HG03280 (cell line): ENCODE results near the gene ZBTB1.

Experiments used
- ATAC-seq: cut with Tn5 transposase; IDR thresholded peaks from one replicate; pipeline ENCODE4 v1.9.1; 2021; ENCODE audit warnings: mild to moderate bottlenecking, moderate library complexity; ENCODE audit not compliant: unreplicated experiment

The ZBTB1 gene

GRCh38 chr14:64504310-64504896 lies at the start of gene ZBTB1:
Gene ZBTB1 (plus strand): TSS chr14:64504770. CDS start chr14:64521505, 16,735 bp downstream.
- peak; percentile 23 for ATAC-seq

- ATAC-seq: no peak
Measured at GRCh38 chr14:64459405-64460136, 45.0 kb upstream of the ZBTB1 start.

GRCh38 chr14:64461221-64461620 lies 43.3 kb upstream of the ZBTB1 start:
- ATAC-seq: no peak

- no peak for ATAC-seq
Measured at GRCh38 chr14:64463195-64463594, 41.4 kb upstream of the ZBTB1 start.

GRCh38 chr14:64463873-64464272 lies 40.7 kb upstream of the ZBTB1 start:
- no peak for ATAC-seq

- ATAC-seq: no peak
Measured at GRCh38 chr14:64464651-64465050, 39.9 kb upstream of the ZBTB1 start.

GRCh38 chr14:64465191-64465822 lies 39.3 kb upstream of the ZBTB1 start, which contains the start of gene AKAP5:
Gene AKAP5 (plus strand): TSS chr14:64465499. CDS start chr14:64468395, 2,896 bp downstream.
- ATAC-seq: peak; percentile 72

- no peak for ATAC-seq
Measured at GRCh38 chr14:64465831-64466554, 38.6 kb upstream of the ZBTB1 start.

GRCh38 chr14:64467101-64467500 lies 37.5 kb upstream of the ZBTB1 start:
- no peak for ATAC-seq

GRCh38 chr14:64467566-64467965 lies 37.0 kb upstream of the ZBTB1 start:
- ATAC-seq: no peak

GRCh38 chr14:64468451-64468850 lies 36.1 kb upstream of the ZBTB1 start:
- ATAC-seq: no peak

GRCh38 chr14:64474041-64474440 lies 30.5 kb upstream of the ZBTB1 start:
- no peak for ATAC-seq

GRCh38 chr14:64474698-64475097 lies 29.9 kb upstream of the ZBTB1 start:
- ATAC-seq: no peak

- no peak for ATAC-seq
Measured at GRCh38 chr14:64475585-64476273, 28.8 kb upstream of the ZBTB1 start.

- ATAC-seq: no peak
Measured at GRCh38 chr14:64476438-64476837, 28.1 kb upstream of the ZBTB1 start.

- ATAC-seq: no peak
Measured at GRCh38 chr14:64478634-64479250, 25.8 kb upstream of the ZBTB1 start.

GRCh38 chr14:64488590-64489099 lies 15.9 kb upstream of the ZBTB1 start:
- no peak for ATAC-seq

GRCh38 chr14:64491637-64492036 lies 12.9 kb upstream of the ZBTB1 start:
- no peak for ATAC-seq

GRCh38 chr14:64493455-64493854 lies 11.1 kb upstream of the ZBTB1 start:
- no peak for ATAC-seq

- no peak for ATAC-seq
Measured at GRCh38 chr14:64495252-64495651, 9.3 kb upstream of the ZBTB1 start.
